RPMI8226 (cell line): ENCODE results near the gene UBE2D2.

Source experiments
- DNase-seq: peaks from one replicate; pipeline ENCODE4 v3.0.0-alpha.2; 2015

The UBE2D2 gene

DNA sequence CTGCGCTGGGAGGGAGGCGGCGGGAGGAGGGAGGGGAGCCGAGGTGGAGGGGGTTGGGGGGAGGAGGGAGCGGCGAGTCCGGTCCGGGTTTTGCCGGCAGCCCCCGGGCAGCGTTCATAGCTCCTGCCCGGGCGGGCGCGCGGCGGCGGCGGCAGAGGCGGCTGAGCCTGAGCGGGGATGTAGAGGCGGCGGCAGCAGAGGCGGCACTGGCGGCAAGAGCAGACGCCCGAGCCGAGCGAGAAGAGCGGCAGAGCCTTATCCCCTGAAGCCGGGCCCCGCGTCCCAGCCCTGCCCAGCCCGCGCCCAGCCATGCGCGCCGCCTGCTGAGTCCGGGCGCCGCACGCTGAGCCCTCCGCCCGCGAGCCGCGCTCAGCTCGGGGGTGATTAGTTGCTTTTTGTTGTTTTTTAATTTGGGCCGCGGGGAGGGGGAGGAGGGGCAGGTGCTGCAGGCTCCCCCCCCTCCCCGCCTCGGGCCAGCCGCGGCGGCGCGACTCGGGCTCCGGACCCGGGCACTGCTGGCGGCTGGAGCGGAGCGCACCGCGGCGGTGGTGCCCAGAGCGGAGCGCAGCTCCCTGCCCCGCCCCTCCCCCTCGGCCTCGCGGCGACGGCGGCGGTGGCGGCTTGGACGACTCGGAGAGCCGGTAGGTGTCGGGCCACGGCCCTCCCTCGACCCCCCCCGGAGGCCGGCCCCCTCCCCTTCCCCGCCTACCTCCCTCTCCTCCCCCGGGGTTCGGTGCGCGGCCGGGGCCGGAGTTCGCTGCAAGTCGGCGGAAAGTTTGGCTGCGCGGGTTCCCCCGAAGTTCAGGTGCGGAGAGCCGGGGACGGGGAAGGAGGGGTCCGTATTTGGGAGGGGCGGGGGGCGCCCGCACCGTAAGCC, 87.3 kb downstream of the UBE2D2 start, which contains the start of gene CXXC5:
Gene CXXC5, plus strand, starts transcription at position 145 of the 877 bp plus-strand sequence. CDS start 32,175 bp downstream, outside the sequence.
- peak; percentile 90 for DNase-seq

- peak; percentile 57 for DNase-seq
Measured at GRCh38 chr5:139649082-139649991, 88.2 kb downstream of the UBE2D2 start.

DNA sequence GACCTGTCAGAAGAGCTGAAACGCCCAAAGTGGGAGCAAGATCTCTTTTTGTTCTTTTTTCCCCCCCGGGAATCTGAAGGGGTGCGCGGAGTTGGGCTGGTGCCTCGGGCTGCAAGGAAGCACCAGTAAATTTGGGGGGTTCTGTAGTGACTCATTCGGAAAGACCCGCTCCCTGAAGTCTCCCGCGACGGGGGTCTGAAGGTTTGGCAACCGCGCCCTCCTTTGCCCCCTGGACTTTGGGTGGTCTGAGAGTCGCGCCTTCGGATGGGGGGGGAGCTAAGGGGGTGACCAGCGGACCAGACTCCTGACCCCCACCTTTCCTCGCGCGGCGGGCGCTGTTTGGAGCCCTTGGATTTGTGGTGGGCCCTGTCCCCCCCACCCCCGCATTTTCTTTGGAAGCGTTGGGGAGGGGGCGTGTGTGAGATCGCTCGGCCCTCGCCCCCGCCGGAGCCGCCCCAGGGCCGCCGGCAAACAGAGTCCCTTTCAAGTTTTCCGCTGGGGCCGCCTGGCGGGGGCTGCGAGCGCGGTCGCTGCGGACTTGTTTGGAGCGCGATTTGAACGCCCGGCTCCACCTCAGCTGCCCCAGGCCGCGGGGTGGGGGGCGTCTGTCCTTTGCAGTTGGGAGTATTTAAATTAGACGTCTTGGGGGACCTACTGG, 89.0 kb downstream of the UBE2D2 start:
- DNase-seq, result peak; percentile 53

DNA sequence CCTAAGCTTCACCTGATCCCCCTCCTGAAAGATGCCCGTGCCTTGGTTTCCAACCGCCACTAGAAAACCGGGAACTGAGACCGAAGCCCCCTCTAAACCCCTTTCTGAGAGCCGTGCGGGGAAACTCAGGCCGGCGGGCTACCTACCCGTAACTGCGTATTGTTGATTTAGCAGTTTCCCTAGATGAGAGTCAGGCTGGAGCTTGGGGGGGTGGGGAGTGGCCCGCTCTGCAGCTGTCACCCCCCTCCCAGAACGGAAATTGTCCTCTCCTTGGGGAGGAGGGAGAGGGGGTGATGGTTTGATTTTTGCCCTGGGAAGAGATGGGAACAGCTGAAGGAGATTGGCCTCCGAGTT, 89.5 kb downstream of the UBE2D2 start:
- DNase-seq, result peak; percentile 72

- DNase-seq, result peak; percentile 35
Measured at GRCh38 chr5:139651043-139651834, 90.1 kb downstream of the UBE2D2 start.

- DNase-seq, result peak; percentile 87
Measured at GRCh38 chr5:139651853-139652787, 91.0 kb downstream of the UBE2D2 start.

- no peak for DNase-seq
Measured at GRCh38 chr5:139652788-139653241, 91.7 kb downstream of the UBE2D2 start.

- DNase-seq, result no peak
Measured at GRCh38 chr5:139653616-139654015, 92.5 kb downstream of the UBE2D2 start.

DNA sequence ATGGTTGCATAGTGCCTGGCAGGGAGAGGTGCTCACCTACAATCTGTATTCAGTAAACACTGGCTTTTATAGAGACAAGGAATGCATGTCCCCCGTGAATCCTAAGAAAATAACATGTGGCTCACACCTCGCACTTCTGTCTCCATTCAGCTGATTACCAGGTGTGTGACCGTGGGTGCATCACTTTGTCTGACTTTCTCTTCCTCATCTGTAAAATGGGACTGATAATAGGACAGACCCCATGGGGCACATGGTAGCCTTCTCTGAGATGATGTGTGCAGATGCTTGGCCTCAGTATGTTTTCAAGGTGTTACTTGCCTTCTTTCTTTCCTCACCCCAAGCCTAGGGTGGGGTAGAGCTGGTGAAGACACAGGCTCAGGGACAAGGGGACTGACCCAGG, 93.3 kb downstream of the UBE2D2 start:
- DNase-seq, result no peak

- DNase-seq, result no peak
Measured at GRCh38 chr5:139654871-139655491, 93.8 kb downstream of the UBE2D2 start.

- no peak for DNase-seq
Measured at GRCh38 chr5:139655727-139656271, 94.7 kb downstream of the UBE2D2 start.

DNA sequence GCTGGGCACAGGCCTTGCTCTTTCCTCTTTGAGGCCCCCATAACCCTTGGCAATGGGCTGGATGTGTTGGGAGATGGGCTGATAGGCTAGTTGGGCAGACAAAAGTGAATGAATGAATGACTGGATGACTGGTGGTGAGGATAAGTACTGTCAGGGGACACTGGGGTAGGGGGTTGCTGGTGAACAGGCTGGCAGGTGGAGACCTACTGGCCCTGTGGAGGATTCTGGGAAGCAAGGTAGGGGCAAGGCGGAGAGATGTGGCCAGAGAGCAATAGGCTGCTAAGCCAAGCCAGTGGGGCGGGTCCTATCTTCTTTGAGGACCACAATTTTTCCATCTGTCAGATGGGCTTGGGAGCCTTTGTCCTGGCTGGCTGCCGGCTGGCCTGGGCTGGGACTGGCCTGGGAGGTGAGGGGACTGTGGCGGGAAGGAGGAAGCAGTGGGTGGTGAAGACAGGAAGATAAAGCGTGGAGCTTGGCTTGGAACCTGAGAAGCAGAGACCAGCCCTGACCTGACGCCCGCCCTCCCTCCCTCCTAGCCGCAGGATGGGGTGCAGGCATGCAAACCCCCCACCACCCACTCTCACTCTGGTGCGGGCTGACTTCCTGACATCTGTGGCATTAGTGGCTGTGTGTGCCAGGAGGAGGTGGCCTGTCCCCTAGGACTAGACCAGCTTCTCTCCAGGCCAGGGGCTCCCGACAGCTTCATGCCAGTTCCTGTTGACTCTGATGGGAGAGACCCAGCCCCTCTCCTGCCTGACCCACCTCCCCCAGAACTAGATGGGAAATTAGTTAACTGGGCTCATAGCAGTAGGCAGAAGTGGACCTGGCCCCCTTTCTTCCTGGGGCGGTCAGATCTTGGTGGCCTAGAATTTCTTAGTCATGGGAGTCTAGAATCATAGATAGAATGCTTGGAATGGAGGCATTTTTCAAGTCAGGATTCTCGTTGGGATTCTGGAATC, 96.5 kb downstream of the UBE2D2 start:
- no peak for DNase-seq

- no peak for DNase-seq
Measured at GRCh38 chr5:139658501-139658927, 97.4 kb downstream of the UBE2D2 start.

- no peak for DNase-seq
Measured at GRCh38 chr5:139658928-139659667, 98.0 kb downstream of the UBE2D2 start.

DNA sequence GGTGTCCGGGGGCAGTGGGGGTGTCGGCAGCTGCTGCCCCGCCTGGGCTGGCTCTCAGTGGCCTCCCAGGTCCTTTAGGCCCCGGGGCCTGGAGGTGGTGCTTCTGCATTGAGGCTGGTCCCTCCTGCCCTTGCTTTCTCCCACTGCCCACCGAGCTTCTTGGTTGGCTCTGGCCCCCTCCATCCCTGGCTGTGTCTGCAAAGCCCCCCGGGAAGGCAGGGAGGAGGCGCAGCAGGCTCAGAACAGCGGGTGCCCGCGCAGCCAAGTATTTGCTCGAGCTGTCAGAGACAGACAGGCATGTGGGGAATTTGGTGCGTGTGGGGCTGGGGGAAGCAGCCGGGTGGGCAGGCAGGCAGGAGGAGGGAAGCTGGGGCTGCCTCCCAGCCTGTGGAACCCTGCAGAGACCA, 98.6 kb downstream of the UBE2D2 start:
- DNase-seq, result no peak

GRCh38 chr5:139660105-139660922, 99.2 kb downstream of the UBE2D2 start:
- no peak for DNase-seq
